Pons (tissue), 1 donor: ENCODE results near the gene ARHGAP6.
A peak's percentile ranks its signal among the peaks of the same experiment; 100 is the strongest.

Experiments
- DNase-seq: peaks from one replicate; pipeline ENCODE4 v3.0.0-alpha.2; 2016; ENCODE audit warnings: low spot score

The ARHGAP6 gene

DNA sequence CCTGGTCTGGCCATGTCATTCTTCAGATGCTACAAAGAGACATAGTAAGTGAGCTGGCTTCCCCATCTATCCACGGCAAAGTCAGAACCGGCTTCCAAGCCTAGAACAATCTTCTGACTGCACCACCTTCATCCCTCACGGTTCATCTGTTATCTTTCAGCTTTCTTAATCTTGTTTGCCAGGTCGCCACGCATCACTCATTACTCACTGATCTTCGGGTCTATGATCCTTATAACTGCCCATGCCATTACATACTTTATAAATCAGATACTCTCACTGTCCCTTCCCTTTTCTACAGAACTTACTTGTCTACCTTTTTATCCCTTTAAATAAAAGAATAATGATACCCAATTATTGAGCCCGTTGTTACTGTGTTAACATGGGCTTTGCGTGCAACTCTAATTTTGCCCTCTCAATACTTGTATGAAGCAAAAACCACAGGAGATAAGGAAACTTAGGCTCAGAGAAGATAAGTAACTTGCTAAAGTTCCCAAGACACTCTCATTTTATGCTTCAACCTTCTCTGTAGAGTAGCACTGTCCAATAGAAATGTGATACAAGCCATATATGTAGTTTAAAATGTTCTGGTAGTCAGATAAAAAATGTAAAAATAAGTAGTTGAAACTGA lies 200.8 kb downstream of the ARHGAP6 start:
- DNase-seq: no peak

DNA sequence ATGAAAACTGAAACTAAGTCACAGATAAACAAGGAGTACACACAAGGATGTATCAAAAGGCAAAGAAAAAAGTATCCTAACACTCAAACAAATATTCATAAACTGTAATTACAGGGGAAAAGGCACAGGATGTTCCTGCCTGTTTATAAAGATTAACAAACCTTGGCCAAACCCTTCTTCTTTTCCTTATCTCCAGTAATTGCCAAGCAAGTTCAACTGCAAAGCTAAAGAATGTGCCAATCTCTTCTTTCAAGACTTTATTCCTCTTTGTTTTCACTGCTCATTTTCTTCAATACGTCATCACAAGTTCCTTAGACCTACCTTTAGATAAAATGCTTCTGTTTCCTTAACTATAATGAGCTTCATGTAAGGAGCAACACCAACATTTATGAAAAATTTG lies 201.3 kb downstream of the ARHGAP6 start:
- DNase-seq: no peak

DNA sequence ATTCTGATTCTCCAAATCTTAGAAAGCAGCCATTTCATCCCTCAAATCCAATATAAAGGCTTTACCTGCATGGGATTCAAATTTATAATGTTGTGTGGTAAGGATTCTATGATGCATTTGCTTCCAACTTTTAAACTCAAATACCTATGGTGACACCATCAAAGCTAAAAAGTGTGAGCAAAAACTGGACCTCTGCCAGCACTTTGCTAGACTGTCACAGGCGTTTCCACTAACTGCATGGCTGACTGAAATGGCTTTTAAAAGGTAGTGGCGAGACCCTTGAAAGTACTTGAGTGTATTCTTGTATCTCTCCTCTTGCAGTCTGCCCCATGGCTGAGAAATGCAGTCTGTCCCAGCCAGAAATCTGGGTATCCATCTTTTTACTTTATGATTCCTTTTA lies 203.1 kb downstream of the ARHGAP6 start:
- no peak for DNase-seq

DNA sequence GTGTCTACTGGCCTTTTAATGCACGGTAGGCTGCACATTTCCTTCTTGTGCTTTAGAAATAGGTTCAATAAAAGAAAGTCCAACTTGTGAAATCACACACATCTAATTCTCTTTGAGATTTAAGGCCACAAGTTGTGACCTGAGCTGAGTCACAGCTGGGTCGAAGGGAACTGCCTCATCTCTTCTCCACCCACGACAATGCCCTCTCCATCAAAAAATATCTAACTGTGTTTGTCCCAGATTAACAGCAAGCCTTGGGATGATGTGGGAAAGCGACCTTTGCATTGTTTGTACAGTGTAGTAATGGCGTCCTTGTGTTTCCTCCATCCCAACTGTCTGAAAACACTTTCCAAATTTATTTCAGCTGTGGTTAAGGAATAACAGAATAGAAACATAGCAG lies 203.6 kb downstream of the ARHGAP6 start:
- no peak for DNase-seq

DNA sequence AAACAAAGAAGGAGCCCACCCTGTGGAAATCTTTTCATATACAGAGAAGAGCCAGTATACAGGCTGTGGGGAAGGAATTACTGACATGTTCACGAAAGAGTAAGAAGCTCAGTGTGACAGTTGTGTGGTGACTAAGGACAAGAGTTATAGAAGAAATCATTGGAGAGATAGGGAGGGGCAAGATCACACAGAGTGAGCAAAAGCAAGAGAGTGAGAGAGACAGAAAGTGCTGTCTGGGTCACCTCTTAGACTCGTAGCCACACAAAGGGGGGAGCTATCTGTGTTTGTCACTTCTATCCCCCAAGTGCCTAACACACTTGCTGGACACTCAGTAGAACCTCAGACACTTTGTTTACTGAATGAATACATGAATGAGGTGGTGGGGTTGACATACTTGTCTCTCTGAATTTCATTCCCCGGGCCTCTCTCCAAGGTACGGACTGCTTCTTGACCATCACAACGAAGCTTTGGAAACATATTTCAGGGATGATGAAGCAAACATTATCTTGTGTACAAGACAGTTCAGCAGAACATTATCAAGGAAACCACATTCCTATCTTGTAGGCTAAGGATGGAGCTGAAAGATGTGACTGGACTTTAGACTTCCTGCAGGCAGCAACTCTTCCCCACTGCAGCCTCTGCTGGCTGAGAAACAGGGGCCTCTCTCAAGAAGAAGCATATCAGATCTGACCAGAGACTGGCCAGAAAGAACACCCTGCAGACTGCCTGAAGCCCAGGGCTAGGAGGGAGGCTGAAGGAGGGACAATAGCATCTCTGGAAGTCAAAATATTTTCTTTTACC lies 204.3 kb downstream of the ARHGAP6 start:
- no peak for DNase-seq

DNA sequence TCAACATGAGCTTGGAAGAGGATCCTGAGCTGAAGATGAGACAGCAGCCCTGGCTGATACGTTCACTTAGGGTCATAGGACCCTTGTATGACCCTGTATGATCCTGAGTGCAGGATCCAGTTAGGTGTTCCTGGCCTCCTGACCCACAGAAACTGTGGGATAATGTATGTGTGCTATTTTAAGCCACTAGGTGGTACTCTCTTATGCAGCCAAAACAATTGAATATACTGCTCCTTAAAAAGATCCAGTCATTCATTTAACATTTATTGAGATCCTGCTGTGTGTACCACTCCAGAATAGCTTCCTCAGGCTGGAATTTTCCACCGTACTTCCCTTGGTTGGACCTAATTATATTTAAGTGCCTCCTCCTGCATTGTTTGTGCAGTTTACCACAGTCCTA lies 205.4 kb downstream of the ARHGAP6 start:
- no peak for DNase-seq

GRCh38 chrX:11458170-11458569 lies 207.6 kb downstream of the ARHGAP6 start:
- DNase-seq: peak; percentile 1

DNA sequence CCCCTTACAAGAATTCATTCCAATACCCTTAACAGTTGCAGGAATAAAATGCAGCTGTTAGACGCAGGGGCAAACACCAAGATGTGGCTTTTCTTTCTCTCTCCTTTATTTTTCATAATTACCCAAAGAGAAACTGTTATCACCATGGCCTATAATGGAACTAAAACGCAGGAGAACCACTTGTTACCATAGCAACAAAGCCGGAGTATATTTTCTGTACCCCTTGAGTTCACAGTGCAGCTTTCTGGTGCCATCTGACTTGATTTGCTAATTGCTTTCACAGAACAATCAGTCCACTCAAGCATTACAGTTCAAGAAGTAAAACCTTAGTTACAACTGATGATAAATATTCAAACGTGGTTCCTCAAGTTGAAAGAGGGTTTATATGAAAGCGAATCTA lies 214.6 kb downstream of the ARHGAP6 start:
- DNase-seq: no peak

DNA sequence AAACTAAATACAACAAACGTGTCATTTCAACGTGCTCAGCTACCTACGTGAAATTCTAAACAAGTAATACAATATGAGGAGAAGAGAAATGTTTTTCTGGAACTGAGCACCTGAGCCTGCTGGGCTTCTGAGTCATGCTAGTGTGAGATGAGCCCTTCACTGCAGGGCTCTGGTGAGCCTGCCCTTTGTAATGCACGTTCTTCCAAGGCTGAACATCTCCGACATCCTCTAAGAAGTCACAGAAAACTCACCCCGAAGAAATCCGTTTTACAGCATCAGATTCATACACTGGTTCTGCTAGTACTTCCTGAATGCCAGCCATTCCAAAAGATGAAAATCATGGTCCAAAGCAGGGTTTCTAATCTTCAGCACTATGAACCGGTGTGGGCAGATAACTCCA lies 215.4 kb downstream of the ARHGAP6 start:
- DNase-seq: no peak

- no peak for DNase-seq
Observed at GRCh38 chrX:11449613-11450012, 216.1 kb downstream of the ARHGAP6 start.

GRCh38 chrX:11447418-11447817 lies 218.3 kb downstream of the ARHGAP6 start:
- DNase-seq: no peak

- no peak for DNase-seq
Observed at GRCh38 chrX:11446949-11447348, 218.8 kb downstream of the ARHGAP6 start.

- no peak for DNase-seq
Observed at GRCh38 chrX:11446336-11446735, 219.4 kb downstream of the ARHGAP6 start.

GRCh38 chrX:11445540-11445939 lies 220.2 kb downstream of the ARHGAP6 start:
- no peak for DNase-seq

- no peak for DNase-seq
Observed at GRCh38 chrX:11444052-11444451, 221.7 kb downstream of the ARHGAP6 start.

GRCh38 chrX:11439846-11440245 lies 225.9 kb downstream of the ARHGAP6 start:
- no peak for DNase-seq

DNA sequence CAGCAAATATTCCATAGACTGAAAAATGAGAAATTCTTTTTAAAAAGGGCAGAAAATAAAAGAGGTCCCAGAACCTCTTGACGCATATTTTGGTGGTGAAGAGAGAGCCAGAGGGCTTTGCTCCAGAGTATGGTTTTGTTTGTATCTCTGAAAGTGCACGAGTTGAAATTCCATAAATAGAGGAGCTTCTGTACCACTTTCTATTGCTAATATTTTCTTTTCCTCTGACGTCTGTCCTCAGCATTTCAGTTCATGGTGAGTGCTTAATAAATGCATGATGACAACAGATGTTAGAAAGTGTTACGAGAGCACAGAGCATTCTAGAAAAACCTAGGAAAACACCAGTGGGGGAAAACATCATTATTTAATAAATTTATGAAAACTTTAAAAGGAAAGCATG lies 227.0 kb downstream of the ARHGAP6 start:
- no peak for DNase-seq

DNA sequence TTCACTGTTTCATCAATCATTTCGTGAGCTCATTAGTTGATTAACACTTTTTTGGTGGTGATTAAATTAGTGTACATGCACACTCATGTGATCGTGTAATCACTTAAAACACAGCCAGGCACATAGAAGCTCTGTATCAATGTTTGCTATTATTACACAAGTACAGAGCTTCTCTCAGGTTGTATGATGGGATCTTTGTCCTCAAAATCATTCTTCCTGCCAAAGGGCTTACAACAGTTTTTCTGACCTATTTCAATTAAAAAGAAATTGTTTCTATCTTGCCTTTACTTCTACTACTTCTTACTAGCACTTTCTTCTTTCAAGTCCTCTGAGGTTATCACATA lies 227.4 kb downstream of the ARHGAP6 start:
- no peak for DNase-seq

- no peak for DNase-seq
Observed at GRCh38 chrX:11437642-11438379, 227.9 kb downstream of the ARHGAP6 start.

DNA sequence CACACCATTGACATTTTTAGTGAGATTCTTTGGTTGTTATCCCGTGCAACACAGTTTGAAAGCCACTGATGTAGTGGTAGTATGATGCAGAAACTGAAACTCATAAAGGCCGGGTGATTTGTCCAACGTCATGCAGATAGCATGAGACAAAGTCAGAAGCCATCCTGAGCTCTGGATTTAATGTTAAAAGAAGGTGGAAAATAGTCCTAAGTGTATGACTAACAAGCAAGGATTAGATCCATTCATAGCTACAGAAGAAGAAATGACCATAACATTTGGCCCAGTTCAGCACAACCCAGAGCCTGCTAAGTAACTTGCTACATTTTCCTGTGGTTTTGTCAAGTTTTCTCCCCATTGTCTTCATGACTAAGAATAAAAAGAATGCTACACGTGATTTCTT lies 230.2 kb downstream of the ARHGAP6 start:
- no peak for DNase-seq

DNA sequence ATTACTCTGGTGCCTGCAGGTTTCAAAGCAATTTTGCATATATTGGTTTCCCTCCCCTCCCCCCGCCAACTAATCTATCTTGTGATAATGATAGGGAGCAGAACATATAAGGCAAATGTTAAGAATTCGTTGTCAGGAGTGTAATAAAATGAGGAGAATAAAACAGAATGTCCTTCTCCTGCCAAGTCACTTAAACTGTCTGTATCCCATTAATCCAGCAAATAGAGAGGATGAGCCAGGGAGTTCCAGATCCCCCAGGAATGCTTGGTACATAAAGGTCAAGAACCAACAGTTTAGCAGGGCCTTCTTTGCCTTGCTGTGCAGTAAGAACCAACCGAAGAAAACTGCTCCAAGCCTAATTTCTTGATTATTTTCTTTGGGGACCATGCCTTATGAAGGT lies 231.1 kb downstream of the ARHGAP6 start:
- no peak for DNase-seq

- no peak for DNase-seq
Observed at GRCh38 chrX:11431786-11432185, 233.9 kb downstream of the ARHGAP6 start.

GRCh38 chrX:11430271-11430670 lies 235.4 kb downstream of the ARHGAP6 start:
- no peak for DNase-seq
